Amygdala (tissue), 56 donors: Measurements from ENCODE around the gene AFF1.

Experiments
- DNase-seq, 56 donors: peaks; one replicate each; lab custom pipeline; 2025; lab: John Stamatoyannopoulos, UW

The AFF1 gene

DNA sequence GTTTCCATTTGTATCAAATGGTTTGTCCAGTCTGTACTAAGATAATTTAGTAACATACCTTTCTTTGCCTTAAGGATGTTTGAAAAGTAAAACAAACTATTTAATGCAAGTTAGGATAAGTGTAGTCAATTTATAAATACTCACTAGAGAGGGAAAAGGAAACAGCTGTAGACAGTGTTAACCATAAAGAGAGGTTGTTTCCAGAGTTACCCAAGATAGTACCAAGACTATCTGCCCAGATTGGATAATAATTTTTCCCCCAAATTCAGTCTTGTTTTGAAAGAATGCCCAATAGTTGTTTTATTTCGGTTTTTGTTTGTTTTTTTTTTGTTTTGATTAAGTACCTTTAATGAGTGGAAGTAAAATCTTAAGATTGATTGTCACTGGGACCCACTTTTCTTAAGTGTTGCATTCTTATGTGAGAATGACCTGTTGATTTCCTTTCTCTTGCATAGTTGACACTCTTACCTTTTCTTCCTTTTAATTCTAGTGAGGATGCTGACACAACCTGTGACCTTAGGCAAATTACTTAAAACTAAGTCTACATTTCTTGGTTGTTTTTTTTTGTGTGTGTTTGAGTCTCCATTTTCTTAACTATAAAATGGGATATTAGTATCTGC, 12.8 kb downstream of the AFF1 start:
- DNase-seq: no peak

DNA sequence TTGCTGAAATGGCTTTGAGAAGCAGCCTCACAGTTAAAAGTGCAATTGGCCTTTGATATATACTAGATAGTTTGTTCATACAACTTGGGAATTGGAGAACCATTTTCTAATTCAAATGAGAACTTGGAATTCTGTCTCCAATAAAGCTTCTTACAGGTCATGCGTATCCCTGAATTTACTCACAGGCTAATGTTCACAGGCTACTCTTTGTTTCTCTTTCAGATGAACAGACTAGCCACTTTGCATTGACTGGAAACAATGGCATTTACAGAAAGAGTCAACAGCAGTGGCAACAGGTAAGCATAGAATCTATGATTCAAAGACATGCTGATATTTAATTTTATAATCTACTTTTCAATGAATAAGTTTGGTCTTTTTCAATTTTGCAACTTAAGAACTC, 13.5 kb downstream of the AFF1 start:
- no peak for DNase-seq

DNA sequence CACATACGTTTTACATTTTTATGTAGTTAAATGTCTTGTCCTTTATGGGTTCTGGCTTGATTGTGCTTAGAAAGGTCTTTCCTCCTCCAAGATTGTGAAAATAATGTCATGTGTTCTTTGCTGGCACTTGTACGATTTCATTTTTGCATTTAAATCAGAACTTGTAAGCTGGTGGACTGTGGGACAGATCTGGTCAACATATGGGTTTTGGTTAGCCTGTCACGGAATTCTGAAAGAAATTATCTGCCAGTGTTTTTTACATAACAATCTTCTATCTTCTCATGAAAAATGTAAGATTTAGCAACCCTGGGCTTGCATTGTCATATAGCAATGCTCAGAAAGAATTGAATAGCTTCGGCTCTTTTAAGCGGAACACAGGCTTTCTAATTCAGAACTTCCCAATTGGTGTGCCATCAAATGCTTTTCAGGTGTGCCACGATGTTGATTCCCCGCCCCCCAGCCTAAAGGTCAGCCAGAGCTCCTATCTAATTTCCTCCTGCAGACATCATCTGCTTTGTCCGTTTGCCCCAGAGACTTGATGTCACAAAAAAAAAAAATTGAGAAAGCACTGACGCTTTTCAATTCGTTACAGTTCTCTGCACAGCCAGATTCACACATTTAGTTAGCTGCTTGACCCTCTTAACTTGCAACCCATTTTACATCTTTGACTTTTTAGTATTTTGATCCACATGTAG, 16.2 kb downstream of the AFF1 start:
- DNase-seq: no peak

DNA sequence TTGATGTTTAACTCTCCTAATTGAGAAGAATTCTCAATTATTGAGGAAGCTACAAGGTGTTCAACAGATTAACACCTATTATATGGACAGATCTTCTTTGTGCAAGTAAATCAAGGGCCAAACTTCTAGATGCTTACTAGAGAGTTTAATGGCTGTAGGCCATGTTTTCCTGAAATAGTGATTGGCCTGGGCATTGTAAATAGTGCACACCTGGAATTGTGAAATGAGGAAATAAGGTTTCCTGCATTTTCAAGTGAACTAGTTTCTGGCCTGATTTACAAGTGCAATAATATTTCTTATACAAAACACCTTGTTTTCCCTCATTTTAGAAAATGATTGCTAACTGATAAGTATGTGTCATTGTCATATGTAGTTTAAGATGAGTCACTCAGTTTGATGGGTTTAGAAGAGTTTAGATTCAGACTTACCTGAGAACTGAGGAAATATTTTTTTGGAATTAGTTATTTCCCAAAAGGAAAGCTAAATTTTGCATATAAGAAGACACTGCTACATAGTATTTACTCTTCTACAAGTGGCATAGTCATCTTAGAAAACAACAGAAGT, 21.2 kb downstream of the AFF1 start:
- DNase-seq: no peak

DNA sequence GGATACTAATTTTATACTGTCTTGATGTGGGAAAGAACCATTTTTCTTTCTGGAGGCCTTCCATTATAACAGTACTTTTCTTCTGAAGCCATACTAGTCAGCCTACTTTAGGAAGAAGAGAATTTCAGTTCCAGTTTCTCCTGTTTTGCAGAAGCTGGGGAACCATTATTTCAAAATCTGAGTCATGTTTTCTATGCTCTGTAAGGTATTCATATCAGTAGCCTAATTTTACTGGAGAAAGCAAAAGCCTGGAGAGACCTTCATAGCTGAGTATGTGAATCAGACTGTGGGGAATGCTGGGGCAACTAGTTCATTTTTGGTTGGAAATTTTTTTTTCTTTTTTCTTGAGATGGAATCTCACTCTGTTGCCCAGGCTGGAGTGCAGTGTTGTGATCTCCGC, 22.4 kb downstream of the AFF1 start:
- no peak for DNase-seq

DNA sequence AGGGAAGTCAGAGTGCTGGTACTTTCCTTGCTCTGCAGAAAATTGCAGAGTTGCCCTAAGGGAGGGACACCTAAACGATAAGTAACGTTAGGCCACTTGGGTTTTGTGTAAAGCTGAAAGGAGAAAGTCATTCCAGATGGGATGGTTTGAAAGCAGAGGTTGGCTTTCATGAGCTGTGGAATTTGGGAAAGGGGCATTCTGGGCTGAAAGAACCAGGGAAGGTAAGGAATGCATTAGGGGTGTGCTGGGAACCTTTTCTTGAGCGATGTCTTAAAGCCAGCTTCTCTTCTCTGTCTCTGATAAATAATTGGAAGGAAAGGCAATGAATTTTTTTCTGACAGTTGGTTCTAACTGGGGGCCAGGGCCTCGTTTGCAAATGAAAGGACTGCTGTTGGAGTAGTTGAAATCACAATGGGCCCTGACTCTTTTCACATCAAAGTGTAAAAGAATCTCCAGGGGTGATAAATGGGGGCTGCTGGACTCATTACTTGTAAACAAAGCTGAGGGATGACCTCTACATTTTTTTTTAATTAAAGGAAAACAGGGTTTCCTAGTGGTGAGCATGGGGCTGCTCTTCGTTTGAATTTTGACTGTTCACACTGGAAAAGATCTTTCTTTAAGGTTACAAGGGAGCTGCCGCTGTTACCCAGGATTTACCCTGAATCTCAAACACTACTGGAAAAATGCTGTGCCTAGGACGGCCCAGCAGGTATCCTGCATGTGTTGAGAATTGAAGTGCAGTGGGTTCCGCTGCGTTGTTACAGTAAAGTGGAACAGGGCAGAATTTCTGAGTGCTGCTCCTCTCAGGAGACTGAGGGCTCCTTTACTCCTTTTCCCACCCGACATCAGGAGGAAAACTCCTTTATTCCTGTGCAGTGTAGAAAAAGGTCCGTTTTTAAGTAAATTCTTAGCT, 25.0 kb downstream of the AFF1 start:
- DNase-seq: no peak

DNA sequence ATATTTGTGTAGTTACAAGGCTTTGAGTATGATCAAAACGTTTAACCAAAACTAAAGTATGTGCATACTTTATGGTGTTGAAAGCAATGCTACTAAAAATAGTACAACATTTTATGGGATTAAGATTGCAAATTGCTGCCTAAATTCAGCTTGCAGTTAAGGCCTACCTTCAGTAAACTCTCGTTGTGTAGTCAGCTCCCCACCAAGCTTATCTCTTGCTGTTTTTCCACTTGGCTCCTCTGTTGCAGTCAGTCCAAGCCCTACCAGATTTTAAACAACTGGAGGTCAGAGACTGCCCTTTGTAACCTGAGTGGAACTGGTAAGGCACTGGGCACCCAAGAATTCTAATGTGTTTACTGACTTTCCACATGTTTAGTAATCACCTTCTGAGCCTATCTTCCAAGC, 25.7 kb downstream of the AFF1 start:
- DNase-seq: no peak

DNA sequence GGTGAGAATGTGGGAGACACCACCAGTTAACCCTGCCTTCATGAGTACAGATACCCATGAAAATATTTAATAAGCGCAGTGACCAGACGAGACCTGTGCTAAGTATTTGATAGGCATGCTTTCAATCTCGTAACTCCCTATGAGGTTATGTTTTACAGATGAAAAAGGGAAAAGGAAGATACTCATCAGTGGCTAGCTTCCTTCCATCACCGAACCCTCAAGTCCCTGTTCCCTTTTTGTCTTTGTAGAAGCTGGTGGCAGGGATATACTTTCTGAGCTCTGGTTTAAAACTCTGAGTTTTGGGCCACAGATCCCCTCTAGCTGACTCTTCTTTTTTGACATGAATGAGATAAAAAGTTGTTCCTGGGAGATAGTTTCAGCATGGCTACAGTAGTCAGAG, 26.3 kb downstream of the AFF1 start:
- DNase-seq: no peak

DNA sequence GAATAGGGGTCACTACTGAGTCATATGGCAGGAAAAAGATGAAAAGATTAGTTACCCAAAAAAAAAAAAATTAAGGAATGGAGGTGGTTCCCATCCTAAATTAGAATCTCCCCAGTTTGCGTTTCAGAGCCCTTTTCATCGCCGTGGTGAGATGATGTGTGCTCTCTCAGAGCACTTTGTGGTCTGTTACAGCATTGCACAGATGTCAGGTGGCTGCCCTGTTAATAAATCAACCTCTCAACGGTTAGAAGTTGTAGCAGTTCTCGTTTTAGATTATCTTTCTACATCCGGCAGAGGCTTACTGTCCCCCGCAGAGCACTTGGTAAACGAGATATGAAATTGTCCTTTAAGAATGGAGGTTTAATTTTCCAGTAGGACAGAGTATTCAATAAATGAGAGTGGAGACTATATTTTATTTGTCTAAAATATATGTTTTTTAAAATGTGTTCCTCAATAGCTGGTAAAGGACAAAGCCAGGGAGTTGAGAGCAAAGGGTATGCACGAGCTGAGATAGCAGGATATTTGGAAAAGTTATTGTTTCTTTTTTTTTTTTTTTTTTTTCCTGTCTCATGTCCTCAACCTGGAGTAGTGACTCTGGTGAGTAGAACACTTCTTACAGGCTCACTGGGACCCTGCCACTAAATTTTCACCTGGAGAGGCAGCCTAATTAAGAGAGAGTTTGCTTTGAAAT, 26.9 kb downstream of the AFF1 start:
- no peak for DNase-seq

DNA sequence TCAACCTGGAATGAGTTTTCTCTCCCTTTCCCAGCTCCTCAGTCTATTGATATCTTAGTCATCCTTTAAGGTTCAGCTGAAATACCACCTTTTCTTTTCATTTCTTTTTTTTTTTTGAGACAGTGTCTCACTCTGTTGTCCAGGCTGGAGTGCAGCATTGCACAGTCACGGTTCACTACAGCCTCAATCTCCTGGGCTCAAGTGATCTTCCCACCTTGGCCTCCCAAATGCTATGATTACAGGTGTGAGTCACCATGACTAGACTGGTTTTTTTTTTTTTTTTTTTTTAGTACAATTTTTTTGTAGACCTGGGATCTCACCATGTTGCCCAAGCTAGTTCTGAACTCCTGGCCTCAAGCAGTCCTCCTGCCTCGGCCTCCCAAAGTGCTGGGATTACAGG, 28.9 kb downstream of the AFF1 start:
- no peak for DNase-seq

DNA sequence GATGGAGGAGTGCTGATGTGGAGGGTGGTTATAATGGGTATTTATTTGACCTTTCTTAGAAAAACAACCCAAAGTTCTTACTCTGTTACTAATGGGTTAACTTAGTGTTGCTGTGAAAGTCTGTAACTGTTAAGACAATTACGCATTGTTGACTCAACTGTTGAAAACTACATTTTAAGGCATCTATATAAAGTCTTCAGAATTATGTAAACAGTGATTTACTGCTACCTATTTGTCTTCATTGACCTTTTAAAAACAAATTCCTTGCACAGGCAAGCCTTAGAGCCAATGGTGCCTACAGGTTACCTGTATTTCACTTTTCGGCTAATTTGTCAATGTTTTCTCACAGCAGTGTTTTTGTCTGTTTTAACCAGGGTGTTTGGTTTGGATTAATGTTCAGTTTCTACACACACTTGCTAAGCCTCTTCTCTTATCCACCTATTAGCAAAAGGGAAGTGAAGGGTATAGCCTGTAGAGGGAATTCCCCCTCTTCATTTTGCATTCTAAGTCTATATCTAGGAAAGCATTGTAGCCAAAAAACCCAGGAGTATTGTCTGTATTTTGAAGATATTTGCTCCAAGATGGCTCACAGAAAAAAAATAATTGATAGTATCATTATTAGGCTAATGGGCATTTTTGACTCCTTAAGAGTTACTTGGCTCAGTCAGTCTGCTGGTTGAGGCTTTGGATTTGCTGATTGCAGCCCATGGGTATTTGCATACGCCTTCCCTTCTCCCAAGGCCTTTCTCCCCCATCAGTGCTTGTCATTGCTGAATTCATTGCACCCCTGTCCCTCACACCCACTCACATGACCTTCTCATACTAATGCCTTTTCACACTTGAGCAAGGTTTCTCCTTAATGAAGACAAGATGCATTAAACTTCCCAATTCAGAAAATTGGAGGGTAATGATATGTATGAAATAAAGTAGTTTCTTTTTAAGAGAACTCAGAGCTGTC, 30.5 kb downstream of the AFF1 start:
- DNase-seq: no peak

DNA sequence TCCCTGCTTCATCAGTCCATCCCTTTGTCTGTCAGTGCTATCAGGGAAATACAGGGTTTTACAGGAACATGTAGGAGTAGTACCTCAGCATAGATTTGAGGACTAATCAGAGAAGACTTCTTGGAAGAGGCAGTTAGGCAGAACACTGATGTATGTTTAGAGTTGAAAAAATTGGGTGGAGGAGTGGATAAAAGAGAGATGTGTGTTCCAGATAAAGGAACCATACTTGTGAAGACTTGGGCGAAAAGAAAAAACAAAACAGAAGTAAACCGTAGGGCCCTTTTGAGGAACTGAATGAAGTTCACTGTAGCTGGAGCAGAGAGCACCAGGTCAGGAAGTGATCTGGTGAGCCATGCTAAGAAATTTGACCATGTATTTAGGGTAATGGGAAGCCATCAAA, 32.3 kb downstream of the AFF1 start:
- no peak for DNase-seq

DNA sequence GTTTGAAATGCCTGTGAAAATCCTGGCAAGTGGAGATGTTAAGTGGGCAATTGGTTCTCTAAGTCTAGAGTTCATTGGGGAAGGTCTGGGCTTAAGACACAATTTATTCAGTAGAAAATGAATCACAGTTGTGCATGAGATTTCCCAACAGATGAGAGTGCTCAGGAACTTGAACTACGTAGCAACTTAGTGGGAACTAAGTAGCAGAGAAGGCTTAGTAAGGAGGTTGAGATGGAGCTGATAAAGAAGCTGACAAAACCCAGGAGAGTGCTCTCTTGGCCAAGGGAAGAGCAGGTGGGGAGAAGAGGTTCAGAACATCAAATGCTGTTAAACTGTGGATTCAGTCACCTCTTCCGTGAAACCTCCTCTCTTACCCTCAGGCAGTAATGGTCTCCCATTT, 33.0 kb downstream of the AFF1 start:
- no peak for DNase-seq

DNA sequence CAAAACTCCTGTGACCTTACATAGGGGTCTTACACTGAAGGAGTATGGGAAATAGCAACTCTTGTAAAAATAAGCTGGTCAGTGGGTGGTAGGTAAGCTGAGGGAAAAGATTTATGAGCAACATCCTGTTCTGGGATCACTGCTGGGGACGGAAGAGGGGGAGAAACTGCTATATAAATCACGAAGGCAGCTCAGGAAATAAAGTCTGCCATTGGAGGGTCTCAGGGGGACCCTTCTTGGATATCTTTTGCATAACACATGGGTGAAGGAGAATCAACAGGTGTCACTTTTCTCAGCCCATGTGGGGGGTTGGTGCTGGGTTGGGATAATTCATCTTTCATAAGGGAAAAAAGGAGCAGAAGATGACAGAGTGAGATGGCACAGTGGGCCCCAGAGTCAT, 33.7 kb downstream of the AFF1 start:
- DNase-seq: no peak

DNA sequence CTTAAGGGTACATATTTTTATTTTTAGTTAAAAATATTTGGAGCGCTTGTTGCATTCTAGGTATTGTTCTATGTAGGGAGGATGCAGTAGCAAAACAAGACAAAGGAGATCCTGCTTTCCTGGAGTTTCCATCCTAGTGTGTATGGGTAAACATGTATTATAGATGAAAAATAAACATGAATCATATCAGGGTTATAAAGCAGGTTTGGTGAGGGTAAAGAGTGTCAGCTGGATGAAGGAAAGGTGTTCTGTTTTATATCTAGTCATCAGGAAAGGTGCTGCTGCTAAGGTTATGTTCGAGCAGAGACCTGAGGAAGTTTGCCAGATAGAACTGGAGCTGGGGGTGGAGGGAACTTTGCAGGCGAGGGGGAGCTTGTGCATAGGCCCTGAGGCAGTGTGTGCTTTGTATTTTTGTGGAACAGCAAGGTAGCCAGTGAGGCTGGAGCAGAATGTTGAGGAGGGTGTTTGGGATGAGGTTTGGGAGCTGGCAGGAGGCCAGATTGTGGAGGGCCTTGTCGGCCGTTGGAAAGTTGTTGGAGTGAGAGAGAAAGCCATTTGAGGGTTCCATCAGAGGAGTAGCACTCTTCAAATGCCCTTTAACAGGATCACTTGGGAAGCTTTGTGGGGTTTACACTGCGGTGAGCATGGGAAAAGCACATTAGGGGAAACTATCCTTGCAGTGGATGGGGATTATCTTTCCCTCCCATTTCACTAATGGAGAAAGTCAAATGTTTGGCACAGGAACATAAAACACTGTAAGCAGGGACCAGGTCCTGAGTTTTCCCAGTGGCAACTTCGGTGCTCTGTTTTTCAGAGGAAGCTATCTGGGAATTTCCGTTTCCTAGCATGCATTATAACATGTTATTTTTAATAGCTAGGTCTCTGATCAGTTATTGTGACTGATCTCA, 35.9 kb downstream of the AFF1 start:
- DNase-seq: no peak

DNA sequence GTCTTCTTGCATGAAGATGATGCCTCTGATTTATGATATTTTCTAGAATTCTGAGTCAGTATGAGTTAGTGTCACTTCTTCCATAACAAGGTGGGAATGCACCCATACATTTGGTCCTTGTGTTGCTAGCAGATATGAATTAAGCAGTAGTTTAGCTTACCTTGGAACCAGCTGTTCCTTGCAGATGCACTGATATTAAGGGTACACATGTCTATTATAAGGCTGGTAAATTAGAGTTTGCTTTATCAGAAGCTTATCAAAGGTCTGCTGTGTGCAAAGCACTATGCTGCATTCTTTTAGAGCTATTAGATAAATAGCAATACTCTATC, 36.5 kb downstream of the AFF1 start:
- DNase-seq: no peak

DNA sequence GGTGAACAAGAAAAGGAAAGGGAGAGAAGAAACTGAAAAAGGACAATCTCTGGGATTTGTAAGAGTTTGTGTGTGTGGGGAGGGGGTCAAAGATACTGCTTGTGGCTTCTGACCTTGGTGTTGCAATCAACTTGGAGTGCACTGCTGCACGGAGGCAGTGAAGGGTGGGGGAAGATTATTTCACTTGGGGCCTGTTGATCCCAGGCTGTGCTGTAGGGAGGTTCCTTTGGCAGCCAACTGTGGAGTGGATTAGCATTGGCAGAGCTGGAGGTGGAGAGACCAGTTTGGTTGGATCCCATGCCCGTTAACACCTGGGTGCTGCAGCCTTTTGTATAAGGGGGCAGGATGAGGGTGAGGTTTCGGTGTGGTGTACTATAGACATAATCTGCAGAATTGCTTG, 38.2 kb downstream of the AFF1 start:
- DNase-seq: no peak

DNA sequence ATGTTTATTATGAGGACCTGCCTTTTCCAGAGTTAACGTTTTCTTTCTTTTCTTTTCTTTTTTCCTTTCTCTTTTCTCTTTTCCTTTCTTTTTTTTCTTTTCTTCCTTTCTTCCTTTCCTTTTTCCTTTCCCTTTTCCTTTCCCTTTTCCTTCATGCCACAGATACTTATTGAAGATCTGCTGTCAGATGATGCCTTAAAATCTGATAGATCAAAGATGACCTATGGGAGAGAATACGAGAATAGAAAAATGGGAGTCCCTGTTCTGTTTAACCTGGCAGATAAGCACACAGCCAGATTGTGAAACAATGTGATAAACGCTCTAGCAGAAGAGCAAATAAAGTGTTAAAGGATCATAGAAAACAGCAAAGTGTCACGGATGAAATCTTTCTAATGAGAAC, 38.9 kb downstream of the AFF1 start:
- DNase-seq: no peak

DNA sequence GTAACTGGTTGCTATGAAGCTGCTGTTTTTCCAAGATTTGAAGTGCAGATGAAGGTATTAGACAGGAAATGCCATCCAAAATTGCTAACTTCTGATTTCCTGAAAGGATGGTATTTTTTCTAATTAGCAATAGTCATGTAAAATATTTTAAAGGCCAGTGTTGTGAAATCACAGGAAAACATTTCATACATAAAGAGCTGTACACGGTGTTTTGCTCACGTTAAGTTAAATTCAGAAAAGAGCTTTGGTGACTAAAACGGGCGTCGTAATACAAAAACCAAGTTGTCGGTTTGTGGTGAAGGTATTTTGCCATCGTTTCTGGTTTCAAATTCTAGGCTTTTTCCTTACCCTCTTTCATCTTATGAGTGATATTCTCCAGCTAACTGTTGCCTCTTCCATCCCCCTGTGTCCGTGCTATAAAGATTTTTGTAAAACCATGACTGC, 39.8 kb downstream of the AFF1 start:
- DNase-seq: no peak
